C4-2B (cell line): Measurements from ENCODE around the gene MYLIP.

Experiments
- H3K27ac ChIP-seq: fragments of 450-650 bp; 2 replicates; pipeline ENCODE4 v1.5.1; 2017
- ZFX ChIP-seq: fragments of 450-650 bp; IDR thresholded peaks from 2 replicates; pipeline ENCODE4 v1.6.1; 2017
- TF ChIP-seq, protein P1 (sequence below): fragments of 450-650 bp; conservative IDR thresholded peaks from 2 replicates; pipeline ENCODE4 v1.5.1; 2017; ENCODE audit warnings: mild to moderate bottlenecking

MYLIP gene

DNA sequence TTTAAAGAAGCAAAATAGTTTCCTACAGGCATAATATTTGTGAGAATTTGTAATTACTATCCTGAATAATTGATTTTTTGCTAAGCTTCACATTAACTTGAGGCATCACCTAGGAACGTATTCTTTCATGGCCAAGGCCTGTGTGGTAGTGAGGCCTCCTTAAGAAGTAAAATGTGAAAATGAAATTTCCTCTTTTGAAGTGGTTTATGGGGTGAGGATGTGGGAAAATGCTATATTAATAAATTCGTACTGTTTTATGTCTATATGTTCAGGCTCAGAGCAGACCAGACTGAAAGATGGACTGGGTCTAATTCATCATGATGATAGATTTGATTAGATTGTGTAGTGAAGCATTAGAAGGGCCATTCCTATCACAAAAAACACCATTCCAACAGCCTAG is 33.1 kb downstream of the MYLIP start:
- H3K27ac ChIP-seq = no peak overlapping the region
- TF ChIP-seq ZFX = no peak
- TF ChIP-seq, protein P1, sequence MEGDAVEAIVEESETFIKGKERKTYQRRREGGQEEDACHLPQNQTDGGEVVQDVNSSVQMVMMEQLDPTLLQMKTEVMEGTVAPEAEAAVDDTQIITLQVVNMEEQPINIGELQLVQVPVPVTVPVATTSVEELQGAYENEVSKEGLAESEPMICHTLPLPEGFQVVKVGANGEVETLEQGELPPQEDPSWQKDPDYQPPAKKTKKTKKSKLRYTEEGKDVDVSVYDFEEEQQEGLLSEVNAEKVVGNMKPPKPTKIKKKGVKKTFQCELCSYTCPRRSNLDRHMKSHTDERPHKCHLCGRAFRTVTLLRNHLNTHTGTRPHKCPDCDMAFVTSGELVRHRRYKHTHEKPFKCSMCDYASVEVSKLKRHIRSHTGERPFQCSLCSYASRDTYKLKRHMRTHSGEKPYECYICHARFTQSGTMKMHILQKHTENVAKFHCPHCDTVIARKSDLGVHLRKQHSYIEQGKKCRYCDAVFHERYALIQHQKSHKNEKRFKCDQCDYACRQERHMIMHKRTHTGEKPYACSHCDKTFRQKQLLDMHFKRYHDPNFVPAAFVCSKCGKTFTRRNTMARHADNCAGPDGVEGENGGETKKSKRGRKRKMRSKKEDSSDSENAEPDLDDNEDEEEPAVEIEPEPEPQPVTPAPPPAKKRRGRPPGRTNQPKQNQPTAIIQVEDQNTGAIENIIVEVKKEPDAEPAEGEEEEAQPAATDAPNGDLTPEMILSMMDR = no peak

DNA sequence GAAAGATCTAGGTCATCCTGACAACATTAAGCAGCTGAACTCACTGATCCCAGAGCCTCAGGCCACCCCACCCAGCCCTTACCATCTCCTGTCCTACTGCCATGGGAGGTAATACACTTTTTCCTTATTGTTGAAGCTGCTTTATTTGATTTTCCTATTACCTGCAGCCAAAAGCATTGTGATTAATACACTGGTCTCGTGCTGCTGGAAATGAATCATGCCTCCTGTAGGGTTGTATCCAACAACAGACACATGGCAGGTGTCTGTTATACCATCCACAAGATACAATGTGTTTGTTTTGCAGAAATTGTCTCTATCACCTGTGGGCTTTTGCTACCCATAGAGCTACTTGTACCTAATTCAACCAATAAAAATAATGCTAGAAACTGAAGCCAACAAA is 34.2 kb downstream of the MYLIP start:
- no peak for TF ChIP-seq ZFX
- TF ChIP-seq, protein P1 = no peak
- H3K27ac ChIP-seq = no peak overlapping the region

DNA sequence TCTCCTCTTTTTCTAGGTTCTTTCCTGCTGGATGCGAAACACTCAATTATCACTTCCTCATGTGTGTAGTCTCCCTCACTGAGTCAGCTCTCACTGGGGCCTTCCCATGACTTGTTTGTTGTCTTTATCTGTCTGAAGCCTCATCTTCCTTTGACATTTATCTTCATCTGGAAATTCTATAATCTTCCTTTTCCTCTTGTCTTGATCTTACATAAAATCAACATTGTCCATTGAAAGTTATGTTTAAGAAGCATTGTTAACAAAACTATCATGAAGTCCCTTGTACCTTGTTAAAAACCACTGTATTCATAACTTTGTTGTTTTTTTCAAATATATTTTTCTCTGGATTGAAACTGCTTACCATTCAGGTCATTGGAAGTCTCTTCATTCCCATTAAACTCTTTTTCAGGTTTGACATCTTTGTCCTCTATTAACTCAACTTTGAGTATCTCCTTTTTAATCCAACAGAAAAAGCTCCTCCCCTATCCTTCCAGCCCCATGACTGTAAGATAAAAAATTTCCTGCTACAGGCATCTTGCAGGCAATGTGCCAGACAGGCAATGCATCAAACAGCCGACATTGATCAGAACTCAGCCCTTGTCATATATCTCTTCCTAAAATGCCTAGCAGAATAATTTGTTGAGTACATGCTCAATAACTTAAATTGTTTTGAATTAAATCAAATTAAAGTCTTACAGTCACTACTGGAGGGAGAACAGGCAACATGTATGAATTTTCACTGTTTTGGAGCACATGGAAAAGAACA is 34.8 kb downstream of the MYLIP start:
- TF ChIP-seq, protein P1 = no peak
- TF ChIP-seq ZFX = no peak
- no peak overlapping the region for H3K27ac ChIP-seq

DNA sequence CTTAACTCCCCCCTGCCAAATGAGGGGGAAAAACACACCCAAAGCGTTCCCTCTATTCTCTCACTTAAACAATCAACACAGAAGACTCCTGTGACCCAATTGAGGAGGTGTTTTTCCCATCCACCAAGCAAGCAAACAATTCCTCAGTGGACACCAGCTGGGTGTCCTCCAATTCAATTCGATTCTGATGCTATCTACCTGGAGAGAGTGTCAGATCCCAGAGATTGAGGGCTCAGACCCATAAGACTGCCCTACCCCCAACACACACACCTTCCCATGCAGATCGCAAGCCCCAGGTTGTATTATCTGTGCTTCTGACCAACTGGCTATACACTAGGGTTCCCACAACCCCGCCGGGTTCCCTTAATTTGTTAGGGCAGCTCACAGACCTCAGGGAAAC is 36.8 kb downstream of the MYLIP start:
- H3K27ac ChIP-seq = no peak overlapping the region
- TF ChIP-seq, protein P1 = no peak
- TF ChIP-seq ZFX = no peak

DNA sequence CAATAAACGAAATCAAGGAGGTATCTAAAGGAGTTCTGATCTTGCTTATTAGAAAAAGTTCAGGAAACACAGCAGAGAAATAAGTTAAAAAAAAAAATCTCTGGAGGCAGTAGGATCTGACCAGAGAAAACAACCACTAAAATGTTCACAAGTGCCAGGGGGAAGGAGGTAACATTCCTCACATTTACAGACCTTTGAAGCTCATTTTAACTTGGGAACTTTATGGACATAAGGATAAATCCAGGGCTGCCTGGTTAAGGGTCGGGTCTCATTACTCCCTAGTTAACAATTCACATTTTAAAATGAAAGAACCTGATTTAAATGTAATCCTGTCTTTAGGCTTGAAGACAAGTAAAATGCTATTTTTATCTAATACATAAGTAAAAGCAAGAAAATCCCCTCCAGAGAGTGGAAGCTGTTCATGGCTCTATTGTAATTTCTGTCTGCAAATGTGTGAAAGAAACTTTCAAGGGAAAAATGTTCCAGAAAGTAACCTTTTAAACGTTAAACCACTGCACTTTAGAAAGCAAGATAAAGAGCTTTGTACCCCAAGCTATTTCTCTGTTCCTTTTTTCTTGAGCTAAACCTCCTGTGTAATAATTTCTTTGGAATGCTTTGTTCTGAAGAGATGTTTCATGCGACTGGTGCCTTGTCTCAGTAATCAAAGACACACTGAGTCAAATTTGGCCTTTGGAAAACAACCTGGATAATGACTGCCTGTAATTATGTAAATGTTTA is 38.2 kb downstream of the MYLIP start:
- TF ChIP-seq, protein P1 = no peak
- no peak for TF ChIP-seq ZFX
- no peak overlapping the region for H3K27ac ChIP-seq

DNA sequence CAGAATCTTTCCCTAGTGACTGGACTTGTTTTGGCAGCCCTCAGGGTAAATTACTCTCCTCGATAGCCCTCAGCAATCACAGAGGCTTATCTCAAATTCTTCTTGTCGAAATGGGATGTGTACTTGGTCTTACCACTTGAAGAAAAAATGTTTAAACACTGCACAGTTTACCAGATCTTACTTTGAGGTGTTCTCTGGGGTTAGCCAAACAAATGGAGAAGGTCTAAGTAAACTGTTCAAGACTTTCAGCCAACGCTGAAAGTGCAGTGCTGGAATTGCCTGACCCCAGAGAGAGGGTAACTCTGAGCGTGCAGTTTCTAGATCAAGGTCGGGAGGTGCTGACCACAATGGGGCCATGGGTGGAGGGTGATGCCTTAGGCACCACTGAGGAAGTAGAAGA is 39.2 kb downstream of the MYLIP start:
- TF ChIP-seq, protein P1 = no peak
- no peak for TF ChIP-seq ZFX
- peak overlapping the region; percentile 37; the same call in 1 of the 2 replicates for H3K27ac ChIP-seq

DNA sequence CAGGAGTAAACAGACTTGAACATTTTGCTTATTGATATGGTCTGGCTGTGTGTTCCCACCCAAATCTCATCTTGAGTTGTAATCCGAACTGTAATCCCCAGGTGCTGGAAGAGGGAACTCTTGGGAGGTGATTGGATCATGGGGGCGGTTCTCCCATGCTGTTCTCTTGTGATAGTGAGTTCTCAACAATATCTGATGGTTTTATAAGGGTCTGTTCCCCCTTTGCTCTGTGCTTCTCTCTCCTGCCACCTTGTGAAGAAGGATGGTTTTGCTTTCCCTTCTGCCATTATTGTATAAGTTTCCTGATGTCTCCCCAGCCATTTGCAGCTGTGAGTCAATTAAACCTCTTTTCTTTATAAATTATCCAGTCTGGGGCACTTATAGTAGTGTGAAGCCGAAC is 40.0 kb downstream of the MYLIP start:
- TF ChIP-seq, protein P1 = peak; percentile 69
- TF ChIP-seq ZFX = no peak

More for the DNA sequence above, 40.0 kb downstream of the MYLIP start:
- H3K27ac ChIP-seq = no peak overlapping the region; the same call in 1 of the 2 replicates
